GM12864 (cell line): ENCODE data around the gene MOGAT1.
A peak's percentile ranks its signal among the peaks of the same experiment; 100 is the strongest.

ENCODE experiments used
- DNase-seq: peaks from one replicate; pipeline ENCODE4 v3.0.0-alpha.2; 2011; ENCODE audit warnings: low read depth
- H3K4me3 ChIP-seq: 2 replicates; pipeline ENCODE4 v1.5.1; 2011; ENCODE audit warnings: mild to moderate bottlenecking, low read depth, low read length, control low read depth
- TF ChIP-seq, protein P1 (sequence below): IDR thresholded peaks from 2 replicates; pipeline ENCODE4 v1.5.1; 2011; ENCODE audit warnings: low read depth, mild to moderate bottlenecking, moderate library complexity, low read length, control low read depth, inconsistent platforms; ENCODE audit errors: missing control alignments

MOGAT1 gene

GRCh38 chr2:222722327-222722946 is 51.0 kb downstream of the MOGAT1 start:
- peak; percentile 58 for DNase-seq
- TF ChIP-seq, protein P1, sequence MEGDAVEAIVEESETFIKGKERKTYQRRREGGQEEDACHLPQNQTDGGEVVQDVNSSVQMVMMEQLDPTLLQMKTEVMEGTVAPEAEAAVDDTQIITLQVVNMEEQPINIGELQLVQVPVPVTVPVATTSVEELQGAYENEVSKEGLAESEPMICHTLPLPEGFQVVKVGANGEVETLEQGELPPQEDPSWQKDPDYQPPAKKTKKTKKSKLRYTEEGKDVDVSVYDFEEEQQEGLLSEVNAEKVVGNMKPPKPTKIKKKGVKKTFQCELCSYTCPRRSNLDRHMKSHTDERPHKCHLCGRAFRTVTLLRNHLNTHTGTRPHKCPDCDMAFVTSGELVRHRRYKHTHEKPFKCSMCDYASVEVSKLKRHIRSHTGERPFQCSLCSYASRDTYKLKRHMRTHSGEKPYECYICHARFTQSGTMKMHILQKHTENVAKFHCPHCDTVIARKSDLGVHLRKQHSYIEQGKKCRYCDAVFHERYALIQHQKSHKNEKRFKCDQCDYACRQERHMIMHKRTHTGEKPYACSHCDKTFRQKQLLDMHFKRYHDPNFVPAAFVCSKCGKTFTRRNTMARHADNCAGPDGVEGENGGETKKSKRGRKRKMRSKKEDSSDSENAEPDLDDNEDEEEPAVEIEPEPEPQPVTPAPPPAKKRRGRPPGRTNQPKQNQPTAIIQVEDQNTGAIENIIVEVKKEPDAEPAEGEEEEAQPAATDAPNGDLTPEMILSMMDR = no peak
- H3K4me3 ChIP-seq = no peak overlapping the region

GRCh38 chr2:222724208-222724607 is 52.8 kb downstream of the MOGAT1 start:
- no peak for DNase-seq
- TF ChIP-seq, protein P1 = no peak
- no peak overlapping the region for H3K4me3 ChIP-seq

DNA sequence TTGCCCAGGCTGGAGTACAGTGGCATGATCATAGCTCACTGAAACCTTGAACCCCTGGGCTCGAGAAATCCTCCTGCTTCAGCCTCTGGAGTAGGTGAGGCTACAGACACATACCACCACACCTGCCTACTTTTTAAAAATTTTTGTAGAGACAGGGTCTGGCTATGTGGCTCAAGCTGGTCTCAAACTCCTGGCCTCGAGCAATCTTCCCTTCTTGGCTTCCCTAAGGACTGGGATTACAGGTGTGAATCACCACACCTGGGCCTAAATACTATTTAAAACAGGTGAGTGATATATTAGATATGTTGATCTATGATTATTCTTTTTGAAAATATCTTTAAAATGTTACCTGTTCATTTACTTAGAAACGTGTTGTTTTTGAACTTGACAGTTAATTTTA is 57.2 kb downstream of the MOGAT1 start:
- H3K4me3 ChIP-seq = no peak overlapping the region
- TF ChIP-seq, protein P1 = no peak
- no peak for DNase-seq

GRCh38 chr2:222730366-222730999 is 59.0 kb downstream of the MOGAT1 start:
- DNase-seq = peak; percentile 53
- H3K4me3 ChIP-seq = peak overlapping the region; percentile 20
- TF ChIP-seq, protein P1 = no peak

GRCh38 chr2:222731201-222731621 is 59.8 kb downstream of the MOGAT1 start:
- DNase-seq = no peak
- no peak overlapping the region for H3K4me3 ChIP-seq
- TF ChIP-seq, protein P1 = no peak

GRCh38 chr2:222732489-222733178 is 61.2 kb downstream of the MOGAT1 start:
- TF ChIP-seq, protein P1 = no peak
- DNase-seq = no peak

More at GRCh38 chr2:222732489-222733178, 61.2 kb downstream of the MOGAT1 start:
- H3K4me3 ChIP-seq = no peak overlapping the region
